Measurements from ENCODE around the gene LMO3. TPM values are rescaled to one million over a fixed set of nuclear protein-coding genes. Genes with fewer than 3 reads are reported as not detected.
A peak's percentile ranks its signal among the peaks of the same experiment; 100 is the strongest.

The LMO3 gene
- total RNA-seq = 10 to 100 TPM in 3 of 4 donors, 1 to 10 TPM in 1; 9.2 to 55.1 (median 41.0) TPM

- Histone ChIP-seq H3K4me3 (peak within 1 kb of the TSS; percentile 33 to 45 (median 39)), H3K36me3 (no peaks in the 10 kb centered on the region), H3K9me3 (no peaks in the 10 kb centered on the region), H3K4me1 (peaks cover 0 to 17% (median 2%) of the 10 kb centered on the region in 4 donors), H3K27me3 (peaks cover 58% of the 10 kb centered on the region), H3K27ac (peak within 1 kb of the TSS; percentile 51 to 85 (median 71))
- WGBS, 2 donors (ENCODE audit: low coverage in 1 of 2) = 0% methylated on average over 2 of the region's 2 CpGs
- in situ Hi-C loops (cut with MboI; ENCODE audit: low pct_ligation_motif_present in 1 of 4, low pct_unique_long_range_greater_than_20kb in 1 of 4, low sequenced_read_pairs in 3 of 4) = no loop called here
- DNase-seq = no peak
- no peak for TF ChIP-seq EP300 (IDR thresholded peaks at IDR 0.05; ENCODE audit: low read depth)
- no peak for TF ChIP-seq CTCF (IDR thresholded peaks at IDR 0.05)
- no peak for TF ChIP-seq POLR2A (IDR thresholded peaks at IDR 0.05)
- TF ChIP-seq POLR2AphosphoS5 (IDR thresholded peaks at IDR 0.05) = no peak
- intact Hi-C loops (cut with DNase I; ENCODE audit: low total_unique reads) = no loop called here
Measured at GRCh38 chr12:16606117-16606200, at the start of gene LMO3. TSS of gene LMO3 (minus strand) at chr12:16606162. CDS start at chr12:16600860, 5,302 bp downstream.

- Histone ChIP-seq H3K27me3 (no peaks in the 10 kb centered on the region), H3K9me3 (no peaks in the 10 kb centered on the region), H3K27ac (no peak overlapping the region), H3K4me1 (no peaks in the 10 kb centered on the region), H3K4me3 (no peak overlapping the region), H3K36me3 (no peaks in the 10 kb centered on the region)
- in situ Hi-C loops (cut with MboI; ENCODE audit: low pct_ligation_motif_present in 1 of 4, low pct_unique_long_range_greater_than_20kb in 1 of 4, low sequenced_read_pairs in 3 of 4) (no loop called here), intact Hi-C loops (cut with DNase I; ENCODE audit: low total_unique reads) (no loop called here)
- 61 to 66% methylated on average over 2 of the region's 2 CpGs for WGBS, 2 donors (ENCODE audit: low coverage in 1 of 2)
- DNase-seq = no peak
- TF ChIP-seq POLR2A (IDR thresholded peaks at IDR 0.05) = no peak
- no peak for TF ChIP-seq POLR2AphosphoS5 (IDR thresholded peaks at IDR 0.05)
- TF ChIP-seq EP300 (IDR thresholded peaks at IDR 0.05; ENCODE audit: low read depth) = no peak
- no peak for TF ChIP-seq CTCF (IDR thresholded peaks at IDR 0.05)
Measured at GRCh38 chr12:16636435-16637055, 30.6 kb upstream of the LMO3 start.

GRCh38 chr12:16634786-16635185, 28.8 kb upstream of the LMO3 start:
- H3K27me3 ChIP-seq = no peaks in the 10 kb centered on the region
- H3K36me3 ChIP-seq = no peaks in the 10 kb centered on the region
- 36 to 68% methylated on average over 1 of the region's 1 CpG for WGBS, 2 donors (ENCODE audit: low coverage in 1 of 2)
- H3K9me3 ChIP-seq = no peaks in the 10 kb centered on the region
- intact Hi-C loops (cut with DNase I; ENCODE audit: low total_unique reads) (no loop called here), in situ Hi-C loops (cut with MboI; ENCODE audit: low pct_ligation_motif_present in 1 of 4, low pct_unique_long_range_greater_than_20kb in 1 of 4, low sequenced_read_pairs in 3 of 4) (no loop called here)
- no peak for DNase-seq
- H3K27ac ChIP-seq = no peak overlapping the region
- no peak for TF ChIP-seq CTCF (IDR thresholded peaks at IDR 0.05)
- TF ChIP-seq POLR2A (IDR thresholded peaks at IDR 0.05) = no peak
- TF ChIP-seq POLR2AphosphoS5 (IDR thresholded peaks at IDR 0.05) = no peak
- TF ChIP-seq EP300 (IDR thresholded peaks at IDR 0.05; ENCODE audit: low read depth) = no peak
- H3K4me3 ChIP-seq = no peak overlapping the region
- no peaks in the 10 kb centered on the region for H3K4me1 ChIP-seq

GRCh38 chr12:16626991-16627390, 21.0 kb upstream of the LMO3 start:
- DNase-seq = no peak
- no peaks in the 10 kb centered on the region for H3K27me3 ChIP-seq
- H3K36me3 ChIP-seq = no peaks in the 10 kb centered on the region
- 50 to 58% methylated on average over 1 of the region's 1 CpG for WGBS, 2 donors (ENCODE audit: low coverage in 1 of 2)
- no peak for TF ChIP-seq CTCF (IDR thresholded peaks at IDR 0.05)
- TF ChIP-seq POLR2A (IDR thresholded peaks at IDR 0.05) = no peak
- H3K4me1 ChIP-seq = no peaks in the 10 kb centered on the region
- intact Hi-C loops (cut with DNase I; ENCODE audit: low total_unique reads) (no loop called here), in situ Hi-C loops (cut with MboI; ENCODE audit: low pct_ligation_motif_present in 1 of 4, low pct_unique_long_range_greater_than_20kb in 1 of 4, low sequenced_read_pairs in 3 of 4) (no loop called here)
- H3K9me3 ChIP-seq = no peaks in the 10 kb centered on the region
- no peak overlapping the region for H3K4me3 ChIP-seq
- no peak overlapping the region for H3K27ac ChIP-seq
